Measurements from ENCODE around the gene EWSR1.

- no peak for TF ChIP-seq CTCF (IDR thresholded peaks at IDR 0.05; ENCODE audit: low read depth, low read length, poor library complexity, severe bottlenecking)
- no peak for TF ChIP-seq EZH2phosphoT487 (IDR thresholded peaks at IDR 0.05; ENCODE audit: borderline replicate concordance, low read length)
These were observed 10.3 kb upstream of the EWSR1 start for GRCh38 chr22:29257751-29258181.
